ENCODE data around the gene HSPA4L. TPM values are rescaled to one million over a fixed set of nuclear protein-coding genes. Genes with fewer than 3 reads are reported as not detected.

The HSPA4L gene
- total RNA-seq, 2 experiments from 2014 or later = 4.1 to 4.6 TPM

DNA sequence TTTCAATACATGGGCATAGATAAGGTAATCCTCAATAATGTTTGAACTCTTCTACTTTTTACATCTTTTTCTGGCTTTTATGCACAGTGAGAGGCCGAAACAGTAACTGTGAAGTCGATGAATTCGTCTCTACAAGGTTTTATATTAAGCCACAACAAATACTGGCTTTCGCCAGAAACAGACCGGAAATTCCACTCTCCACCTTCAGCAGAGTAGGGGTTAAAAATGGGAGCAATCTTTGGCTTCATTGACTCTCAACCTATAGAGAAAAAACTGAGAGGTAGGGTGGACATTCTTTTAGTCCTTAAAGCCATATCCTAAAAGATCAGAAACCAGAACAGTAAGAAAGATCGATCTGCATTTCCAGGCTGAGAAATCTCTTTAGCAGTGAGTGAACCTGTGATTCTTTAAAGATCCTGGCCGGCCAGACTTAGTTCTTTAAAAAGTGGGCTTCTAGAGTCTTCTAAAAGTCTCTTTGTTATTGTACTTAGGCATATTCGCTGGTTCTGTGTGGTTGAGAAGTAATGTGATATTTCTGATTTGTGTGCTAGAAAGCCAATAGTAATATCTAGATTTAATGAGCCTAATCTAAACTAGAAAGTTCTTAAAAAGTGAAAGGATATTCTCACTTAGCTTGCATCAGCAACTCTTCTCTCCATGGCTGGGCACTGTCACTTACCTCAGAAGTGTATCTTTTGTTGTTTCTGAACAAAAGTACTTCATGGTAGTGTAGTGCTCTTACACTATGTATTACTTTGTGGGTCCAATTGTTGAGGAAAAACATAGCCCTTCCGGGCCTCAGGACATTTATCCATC lies 2.0 kb downstream of the HSPA4L start:
- TF ChIP-seq, protein P1, sequence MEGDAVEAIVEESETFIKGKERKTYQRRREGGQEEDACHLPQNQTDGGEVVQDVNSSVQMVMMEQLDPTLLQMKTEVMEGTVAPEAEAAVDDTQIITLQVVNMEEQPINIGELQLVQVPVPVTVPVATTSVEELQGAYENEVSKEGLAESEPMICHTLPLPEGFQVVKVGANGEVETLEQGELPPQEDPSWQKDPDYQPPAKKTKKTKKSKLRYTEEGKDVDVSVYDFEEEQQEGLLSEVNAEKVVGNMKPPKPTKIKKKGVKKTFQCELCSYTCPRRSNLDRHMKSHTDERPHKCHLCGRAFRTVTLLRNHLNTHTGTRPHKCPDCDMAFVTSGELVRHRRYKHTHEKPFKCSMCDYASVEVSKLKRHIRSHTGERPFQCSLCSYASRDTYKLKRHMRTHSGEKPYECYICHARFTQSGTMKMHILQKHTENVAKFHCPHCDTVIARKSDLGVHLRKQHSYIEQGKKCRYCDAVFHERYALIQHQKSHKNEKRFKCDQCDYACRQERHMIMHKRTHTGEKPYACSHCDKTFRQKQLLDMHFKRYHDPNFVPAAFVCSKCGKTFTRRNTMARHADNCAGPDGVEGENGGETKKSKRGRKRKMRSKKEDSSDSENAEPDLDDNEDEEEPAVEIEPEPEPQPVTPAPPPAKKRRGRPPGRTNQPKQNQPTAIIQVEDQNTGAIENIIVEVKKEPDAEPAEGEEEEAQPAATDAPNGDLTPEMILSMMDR (IDR thresholded peaks at IDR 0.05) = no peak
- ATAC-seq (no peak), DNase-seq (no peak)
- Mint-ChIP-seq H3K27me3 (peaks cover 56% of the 10 kb centered on the region), H3K4me3 (no peak overlapping the region), H3K27ac (no peak overlapping the region), H3K9me3 (no peaks in the 10 kb centered on the region), H3K4me1 (ENCODE audit: low read depth) (peaks cover 22% of the 10 kb centered on the region), H3K36me3 (ENCODE audit: low read depth) (peaks cover 1% of the 10 kb centered on the region)
- ChIA-PET POLR2A (interaction anchor here (0.5 to 1.9 kb wide), 3 partner anchors 262 to 276 kb away, joined by 3 to 7 read pairs (median 7); partner anchors contain the start of gene LARP1B), CTCF (no interaction called here)
- intact Hi-C loops (cut with micrococcal nuclease) = loop anchor here (5.0 kb wide), 1 partner anchor 98 kb away; the partner anchor contains the start of gene PLK4

DNA sequence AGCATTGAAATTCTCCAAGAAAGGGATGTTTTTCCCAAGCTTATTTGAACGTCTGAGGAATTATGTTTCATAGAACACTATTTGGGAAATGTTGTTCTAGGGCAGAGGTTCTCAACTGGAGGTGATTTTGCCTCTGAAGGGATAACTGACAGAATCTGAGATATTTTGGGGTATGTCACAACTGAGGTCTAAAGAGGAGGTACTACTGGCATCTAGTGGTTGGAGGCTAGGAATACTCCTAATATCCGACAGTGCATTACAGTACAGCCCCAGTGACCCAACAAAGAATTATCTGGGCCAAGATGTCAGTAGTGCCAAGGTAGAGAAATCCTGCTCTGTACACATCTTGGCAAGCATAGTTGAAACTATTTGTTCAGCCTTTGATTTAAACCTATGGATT lies 6.4 kb downstream of the HSPA4L start:
- ChIA-PET CTCF (interaction anchor here (0.9 to 1.5 kb wide), 2 partner anchors 18 to 172 kb away, joined by 3 read pairs; no protein-coding TSS in a partner anchor), POLR2A (no interaction called here)
- H3K9me3 Mint-ChIP-seq = no peaks in the 10 kb centered on the region
- ATAC-seq (peak; percentile 76), DNase-seq (peak; percentile 4)
- H3K4me1 Mint-ChIP-seq (ENCODE audit: low read depth) = peaks cover 6% of the 10 kb centered on the region
- no peak overlapping the region for H3K27ac Mint-ChIP-seq
- TF ChIP-seq, protein P1 (IDR thresholded peaks at IDR 0.05) = no peak
- no peaks in the 10 kb centered on the region for H3K36me3 Mint-ChIP-seq (ENCODE audit: low read depth)
- peaks cover 50% of the 10 kb centered on the region for H3K27me3 Mint-ChIP-seq
- H3K4me3 Mint-ChIP-seq = no peak overlapping the region
- intact Hi-C loops (cut with micrococcal nuclease) = no loop called here

DNA sequence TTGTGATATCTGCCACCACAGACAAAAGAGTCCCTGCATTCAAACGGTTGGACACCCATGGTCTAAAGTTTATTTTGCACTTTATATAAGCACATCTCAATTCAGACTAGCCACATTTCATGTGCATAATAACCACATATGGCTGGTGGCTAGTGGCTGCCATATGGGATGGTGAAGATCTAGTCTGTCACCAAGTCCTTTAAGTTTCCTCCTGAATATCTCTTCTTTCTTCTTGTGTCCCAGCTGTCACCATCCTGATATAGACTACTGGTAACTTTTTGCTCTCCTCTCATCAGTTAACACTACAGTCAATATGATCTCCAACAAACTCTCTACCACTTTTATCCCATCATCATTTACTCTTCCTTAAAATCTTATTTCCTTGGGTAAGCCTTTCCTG lies 9.3 kb downstream of the HSPA4L start:
- TF ChIP-seq, protein P1 (IDR thresholded peaks at IDR 0.05) = no peak
- Mint-ChIP-seq H3K4me3 (no peak overlapping the region), H3K36me3 (ENCODE audit: low read depth) (no peaks in the 10 kb centered on the region), H3K9me3 (no peaks in the 10 kb centered on the region), H3K4me1 (ENCODE audit: low read depth) (no peaks in the 10 kb centered on the region), H3K27me3 (peaks cover 42% of the 10 kb centered on the region), H3K27ac (no peak overlapping the region)
- ChIA-PET POLR2A (no interaction called here), CTCF (no interaction called here)
- ATAC-seq (no peak), DNase-seq (no peak)
- intact Hi-C loops (cut with micrococcal nuclease) = no loop called here

DNA sequence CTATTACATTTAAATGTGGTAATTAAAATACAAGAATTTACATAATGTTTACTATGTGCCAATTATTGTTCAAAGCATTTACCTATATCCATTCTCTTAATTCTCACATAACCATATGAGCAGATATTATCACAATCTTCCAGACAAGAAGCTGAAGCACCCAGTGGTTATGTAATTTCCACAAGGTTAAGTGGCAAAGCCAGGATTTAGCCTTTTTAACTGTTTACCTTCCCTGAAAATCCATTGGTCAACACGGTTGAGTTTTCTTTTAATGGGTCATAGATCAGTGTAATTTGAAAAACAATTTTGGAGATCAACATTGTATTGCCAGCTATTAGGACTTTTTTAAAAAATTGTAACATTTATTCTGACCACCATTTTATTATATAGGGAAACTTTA lies 11.4 kb downstream of the HSPA4L start:
- Mint-ChIP-seq H3K9me3 (no peaks in the 10 kb centered on the region), H3K36me3 (ENCODE audit: low read depth) (no peaks in the 10 kb centered on the region), H3K4me1 (ENCODE audit: low read depth) (no peaks in the 10 kb centered on the region), H3K27ac (no peak overlapping the region), H3K27me3 (peaks cover 35% of the 10 kb centered on the region), H3K4me3 (no peak overlapping the region)
- DNase-seq = no peak
- ChIA-PET CTCF (no interaction called here), POLR2A (no interaction called here)
- ATAC-seq = no peak
- intact Hi-C loops (cut with micrococcal nuclease) = no loop called here
- TF ChIP-seq, protein P1 (IDR thresholded peaks at IDR 0.05) = no peak

DNA sequence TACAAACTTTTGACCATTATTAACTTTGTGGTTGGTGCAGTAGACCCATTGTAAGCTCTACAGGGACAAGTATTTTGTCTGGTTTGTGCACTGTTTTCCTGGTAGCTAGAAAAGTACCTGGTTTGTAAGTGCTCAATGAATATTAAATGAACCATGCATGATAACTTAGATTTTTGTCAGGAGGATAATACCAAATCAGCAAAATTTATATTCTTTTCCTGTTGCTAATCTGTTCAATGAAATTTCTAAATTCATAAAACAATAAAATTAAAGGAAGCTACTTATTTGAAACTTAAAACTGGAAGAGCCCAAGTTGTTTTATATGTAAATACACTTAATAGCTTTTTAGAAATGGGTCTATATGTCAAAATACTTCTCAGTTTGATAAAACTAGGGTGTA lies 17.6 kb downstream of the HSPA4L start:
- no peak overlapping the region for H3K27ac Mint-ChIP-seq
- H3K9me3 Mint-ChIP-seq = no peaks in the 10 kb centered on the region
- TF ChIP-seq, protein P1 (IDR thresholded peaks at IDR 0.05) = no peak
- no peaks in the 10 kb centered on the region for H3K4me1 Mint-ChIP-seq (ENCODE audit: low read depth)
- no peak overlapping the region for H3K4me3 Mint-ChIP-seq
- intact Hi-C loops (cut with micrococcal nuclease) = no loop called here
- ATAC-seq = no peak
- no peak for DNase-seq
- POLR2A ChIA-PET = interaction anchor here (0.9 kb wide), 1 partner anchor 34 kb away, joined by 3 read pairs; no protein-coding TSS in a partner anchor
- no peaks in the 10 kb centered on the region for H3K36me3 Mint-ChIP-seq (ENCODE audit: low read depth)
- CTCF ChIA-PET = no interaction called here
- peaks cover 8% of the 10 kb centered on the region for H3K27me3 Mint-ChIP-seq
